Measurements from ENCODE around the gene KRT4. TPM values are rescaled to one million over a fixed set of nuclear protein-coding genes. Genes with fewer than 3 reads are reported as not detected.

KRT4 gene
- total RNA-seq, 1 experiment from 2014 or later, result not detected

DNA sequence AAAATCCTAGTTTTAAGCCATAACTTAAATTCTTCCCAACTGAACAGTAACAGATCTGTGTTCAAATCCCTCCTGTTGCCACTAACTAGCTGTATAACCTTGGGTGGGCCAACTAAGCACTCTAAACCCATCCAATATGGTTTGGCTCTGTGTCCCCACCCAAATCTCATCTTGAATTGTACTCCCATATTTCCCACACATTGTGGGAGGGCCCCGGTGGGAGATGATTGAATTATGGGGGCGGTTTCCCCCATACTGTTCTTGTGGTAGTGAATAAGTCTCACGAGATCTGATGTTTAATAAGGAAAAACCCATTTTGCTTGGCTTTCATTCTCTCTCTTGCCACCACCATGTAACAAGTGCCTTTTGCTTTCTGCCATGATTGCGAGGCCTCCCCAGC lies 1.2 kb upstream of the KRT4 start:
- in situ Hi-C loops (cut with HindIII; ENCODE audit: low pct_unique_long_range_greater_than_20kb, low sequenced_read_pairs), result no loop called here

DNA sequence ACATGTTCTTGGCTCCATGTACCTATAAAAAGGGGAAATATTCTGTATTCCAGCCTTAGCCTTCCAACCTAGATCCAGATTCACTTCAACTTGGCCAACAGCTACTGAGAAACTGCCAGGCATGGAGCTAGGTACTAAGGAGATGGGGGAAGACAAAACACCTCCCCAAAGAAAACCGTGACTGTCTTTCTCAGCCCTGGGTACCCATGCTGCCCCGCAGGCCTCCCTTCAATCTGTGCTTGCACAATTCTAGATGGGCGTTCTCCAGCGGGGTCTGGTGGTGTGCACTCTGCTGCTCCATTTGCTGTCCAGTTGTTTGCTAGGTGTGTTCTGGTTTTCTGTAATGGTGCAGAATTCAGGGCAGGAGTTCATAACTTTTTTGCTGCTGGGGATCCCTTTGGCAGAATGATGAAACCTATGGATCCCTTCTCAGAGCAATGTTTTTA lies 817 bp upstream of the KRT4 start:
- DNase-seq (ENCODE audit: low read depth, low spot score), result no peak
- in situ Hi-C loops (cut with HindIII; ENCODE audit: low pct_unique_long_range_greater_than_20kb, low sequenced_read_pairs), result no loop called here

More for the DNA sequence above, 1.2 kb upstream of the KRT4 start:
- no peak for DNase-seq (ENCODE audit: low read depth, low spot score)

DNA sequence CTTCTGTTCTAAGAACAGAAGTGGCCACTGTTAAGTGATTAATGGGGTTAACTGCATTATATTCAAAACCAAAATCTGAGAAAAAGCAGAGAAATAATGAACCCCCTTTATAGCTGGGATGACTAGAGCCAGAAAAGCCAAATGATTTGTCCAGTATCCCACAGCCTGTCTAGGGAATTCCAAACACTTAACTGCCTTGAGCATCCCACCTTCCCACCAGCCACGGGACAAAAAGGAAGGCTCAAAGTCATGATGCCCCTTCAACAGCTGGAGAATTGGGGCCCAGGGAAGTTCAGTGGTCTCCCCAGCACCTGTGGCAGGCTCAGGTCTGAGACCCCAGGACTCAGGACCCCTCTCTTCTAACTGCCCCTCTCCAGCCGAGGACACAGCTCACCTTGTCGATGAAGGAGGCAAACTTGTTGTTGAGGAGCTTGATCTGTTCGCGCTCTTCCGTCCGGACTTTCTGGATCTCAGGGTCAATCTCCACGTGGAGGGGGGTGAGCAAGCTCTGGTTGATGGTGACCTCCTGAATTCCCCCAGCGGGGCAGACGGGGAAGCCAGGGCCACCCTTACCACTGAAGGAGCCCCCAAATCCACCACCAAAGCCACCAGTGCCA lies 605 bp downstream of the KRT4 start:
- no peak for DNase-seq (ENCODE audit: low read depth, low spot score)
- in situ Hi-C loops (cut with HindIII; ENCODE audit: low pct_unique_long_range_greater_than_20kb, low sequenced_read_pairs), result no loop called here

DNA sequence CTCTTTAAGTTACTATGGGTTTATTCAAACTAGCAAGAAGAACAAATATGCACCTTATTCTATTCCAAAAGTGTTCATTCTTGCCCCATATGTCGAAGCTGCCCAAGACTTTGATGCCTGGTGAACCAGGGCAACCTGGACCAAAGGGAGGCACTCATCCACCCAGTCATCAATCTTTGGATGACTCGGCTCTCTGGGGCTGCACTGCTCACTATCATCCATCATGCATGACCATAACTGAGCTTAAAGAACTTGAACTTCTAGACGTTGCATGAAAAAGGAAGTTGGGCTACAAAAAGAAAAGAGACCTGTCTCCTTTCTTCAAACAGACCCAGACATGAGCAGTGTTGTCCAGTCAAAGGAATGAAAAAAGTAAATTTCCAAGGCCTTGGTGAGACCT lies 1.2 kb downstream of the KRT4 start:
- DNase-seq (ENCODE audit: low read depth, low spot score), result no peak
- in situ Hi-C loops (cut with HindIII; ENCODE audit: low pct_unique_long_range_greater_than_20kb, low sequenced_read_pairs), result no loop called here

DNA sequence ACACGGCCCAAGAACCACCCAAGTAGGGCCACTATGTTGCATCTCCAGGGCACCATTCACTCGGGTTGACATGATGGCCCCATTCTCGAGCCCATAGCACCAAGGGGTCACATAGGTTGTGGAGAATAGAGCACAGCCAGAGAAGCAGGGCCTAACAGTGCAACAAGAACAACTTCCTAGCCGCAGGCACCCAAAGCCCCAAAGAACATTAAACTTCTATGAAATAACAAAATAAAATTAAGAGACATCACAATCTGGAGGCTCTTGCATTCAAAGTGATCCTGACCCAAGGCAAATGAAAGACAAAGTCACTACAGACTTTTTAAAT lies 1.9 kb downstream of the KRT4 start:
- in situ Hi-C loops (cut with HindIII; ENCODE audit: low pct_unique_long_range_greater_than_20kb, low sequenced_read_pairs), result no loop called here
- DNase-seq (ENCODE audit: low read depth, low spot score), result no peak

DNA sequence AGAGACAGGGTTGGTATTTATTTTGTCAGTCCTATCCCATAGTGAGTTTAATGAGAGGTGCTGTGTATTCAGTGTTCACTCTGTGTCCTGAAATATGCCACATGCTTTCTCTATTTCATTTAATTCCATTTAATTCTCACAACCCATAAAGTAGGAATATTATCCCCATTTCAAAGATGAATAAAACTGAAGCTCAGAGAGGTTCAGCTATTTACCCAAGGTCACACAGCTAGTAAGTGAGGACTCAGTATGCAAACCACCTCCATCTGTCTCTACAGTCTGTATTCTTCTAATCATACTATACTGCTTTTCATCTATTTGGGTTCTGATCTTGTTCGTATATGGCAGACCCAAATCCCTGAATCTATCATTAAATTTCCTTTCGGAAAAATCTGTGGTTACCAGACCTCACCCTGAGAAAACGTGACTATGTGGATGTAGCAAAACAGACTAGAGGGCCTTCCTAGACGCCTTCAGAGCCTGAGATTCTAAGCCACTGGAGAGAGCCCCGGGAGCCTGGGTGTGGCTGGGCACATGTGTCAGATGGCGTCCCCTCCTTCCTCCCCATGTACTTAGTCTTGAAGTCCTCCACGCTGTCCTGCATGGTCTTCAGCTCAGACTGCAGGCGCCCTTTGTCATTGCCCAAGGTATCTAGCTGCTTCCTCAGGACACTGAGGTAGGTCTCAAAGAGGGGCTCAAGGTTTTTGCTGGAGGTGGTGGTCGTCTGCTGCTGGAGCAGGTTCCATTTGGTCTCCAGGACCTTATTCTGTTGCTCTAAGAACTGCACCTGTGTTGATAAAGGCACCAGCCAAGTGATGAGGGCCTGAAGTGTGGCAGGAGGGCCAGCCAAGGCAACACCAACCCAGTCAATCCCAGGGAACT lies 2.5 kb downstream of the KRT4 start:
- no peak for DNase-seq (ENCODE audit: low read depth, low spot score)
- in situ Hi-C loops (cut with HindIII; ENCODE audit: low pct_unique_long_range_greater_than_20kb, low sequenced_read_pairs), result no loop called here

DNA sequence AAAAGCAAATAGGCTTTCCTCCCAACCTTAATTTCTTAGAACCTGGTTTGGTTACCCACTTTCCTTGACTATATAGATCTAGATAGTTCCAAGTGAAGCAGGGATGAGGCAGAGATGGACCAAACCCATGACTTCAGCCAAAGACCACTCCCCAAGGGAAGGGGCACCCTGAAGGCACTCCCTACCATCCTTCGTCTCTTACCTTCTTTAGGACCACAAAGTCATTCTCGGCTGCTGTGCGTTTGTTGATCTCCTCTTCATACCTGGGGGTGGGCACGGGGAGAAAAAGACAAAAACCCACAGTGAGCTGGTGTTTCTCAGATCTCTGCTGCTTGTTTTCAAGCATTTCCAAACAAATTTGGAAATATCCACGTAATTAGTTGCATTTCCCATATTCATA lies 3.4 kb downstream of the KRT4 start:
- in situ Hi-C loops (cut with HindIII; ENCODE audit: low pct_unique_long_range_greater_than_20kb, low sequenced_read_pairs), result no loop called here
- DNase-seq (ENCODE audit: low read depth, low spot score), result no peak

DNA sequence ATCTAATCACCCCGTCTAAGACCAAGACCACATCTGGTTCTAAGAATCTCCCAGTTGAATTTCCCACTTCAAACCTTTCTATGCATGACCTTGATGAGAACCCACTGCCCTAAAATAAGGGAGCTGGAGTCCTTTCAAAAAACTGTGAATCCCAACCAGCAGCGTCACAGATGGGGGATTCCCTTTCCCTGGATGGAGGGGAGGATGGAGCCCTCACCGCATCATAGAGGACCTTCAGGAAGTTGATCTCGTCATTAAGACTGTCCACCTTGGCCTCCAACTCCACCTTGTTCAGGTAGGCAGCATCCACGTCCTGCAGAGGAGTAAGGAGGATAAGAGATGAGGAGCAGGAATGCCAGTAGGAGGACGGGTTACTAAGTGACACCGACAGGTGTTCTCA lies 4.8 kb downstream of the KRT4 start:
- in situ Hi-C loops (cut with HindIII; ENCODE audit: low pct_unique_long_range_greater_than_20kb, low sequenced_read_pairs), result no loop called here
- no peak for DNase-seq (ENCODE audit: low read depth, low spot score)

DNA sequence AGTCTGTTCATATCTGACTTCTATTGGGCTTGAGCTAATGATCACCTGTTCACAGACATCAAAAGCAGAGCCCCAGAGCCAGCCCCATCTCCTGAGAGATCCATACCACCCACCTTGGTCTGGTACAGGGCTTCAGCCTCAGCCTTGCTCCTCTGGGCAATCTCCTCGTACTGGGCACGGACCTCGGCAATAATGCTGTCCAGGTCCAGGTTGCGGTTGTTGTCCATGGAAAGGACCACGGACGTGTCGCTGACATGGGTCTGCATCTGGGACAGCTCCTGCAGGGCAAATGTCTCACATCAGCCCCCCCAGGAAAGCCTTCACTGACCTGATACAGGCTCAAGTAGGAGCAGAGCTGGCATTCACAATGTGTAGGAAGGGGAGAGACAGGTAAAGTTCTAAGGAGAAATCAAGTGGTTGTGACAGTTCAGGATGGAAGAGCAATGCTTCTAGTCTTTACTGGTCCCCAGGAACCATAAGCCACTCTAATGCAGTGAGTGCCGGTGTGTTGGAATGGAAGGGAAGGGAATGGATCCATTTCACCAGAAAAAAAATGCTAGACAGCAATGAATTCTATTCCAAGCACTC lies 5.2 kb downstream of the KRT4 start:
- in situ Hi-C loops (cut with HindIII; ENCODE audit: low pct_unique_long_range_greater_than_20kb, low sequenced_read_pairs), result no loop called here
- DNase-seq (ENCODE audit: low read depth, low spot score), result no peak

DNA sequence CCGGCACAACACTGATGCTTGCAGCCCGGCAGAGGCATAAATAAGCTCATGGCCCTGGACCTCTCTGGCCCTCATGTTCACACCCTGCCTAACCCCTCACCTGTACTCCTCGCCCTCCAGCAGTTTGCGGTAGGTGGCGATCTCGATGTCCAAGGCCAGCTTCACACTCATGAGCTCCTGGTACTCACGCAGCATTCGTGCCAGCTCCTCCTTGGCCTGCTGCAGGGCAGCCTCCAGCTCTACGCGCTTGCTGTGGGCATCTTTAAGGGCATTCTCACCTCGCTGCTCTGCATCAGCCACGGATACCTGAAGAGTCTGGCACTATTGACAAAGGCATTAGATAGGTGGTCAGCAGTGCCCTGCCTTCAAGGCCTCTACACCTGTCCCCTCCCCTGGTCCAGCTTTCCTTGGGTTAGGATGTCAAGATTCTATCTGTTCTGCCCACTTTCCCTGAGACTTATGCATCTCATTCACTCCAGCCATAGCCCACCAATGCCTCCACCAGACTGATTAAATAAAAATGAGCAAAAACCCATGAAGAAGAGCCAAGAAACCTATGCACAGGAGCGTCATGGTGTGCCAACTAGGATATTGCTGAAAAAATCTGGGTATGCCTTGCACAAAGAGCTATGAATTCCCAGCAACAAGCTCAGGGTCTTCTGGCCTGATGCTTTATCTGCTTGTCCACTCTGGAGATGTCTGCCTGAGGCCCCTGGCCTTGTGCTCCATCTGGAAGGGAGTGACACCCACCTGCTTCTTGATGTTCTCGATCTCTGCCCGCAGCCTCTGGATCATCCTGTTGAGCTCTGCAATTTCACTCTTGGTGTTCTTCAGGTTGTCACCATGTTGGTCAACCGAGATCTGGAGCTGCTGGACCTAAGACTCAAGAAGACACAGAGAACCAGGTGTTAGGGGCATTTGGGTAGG lies 6.1 kb downstream of the KRT4 start:
- in situ Hi-C loops (cut with HindIII; ENCODE audit: low pct_unique_long_range_greater_than_20kb, low sequenced_read_pairs), result no loop called here
- no peak for DNase-seq (ENCODE audit: low read depth, low spot score)

DNA sequence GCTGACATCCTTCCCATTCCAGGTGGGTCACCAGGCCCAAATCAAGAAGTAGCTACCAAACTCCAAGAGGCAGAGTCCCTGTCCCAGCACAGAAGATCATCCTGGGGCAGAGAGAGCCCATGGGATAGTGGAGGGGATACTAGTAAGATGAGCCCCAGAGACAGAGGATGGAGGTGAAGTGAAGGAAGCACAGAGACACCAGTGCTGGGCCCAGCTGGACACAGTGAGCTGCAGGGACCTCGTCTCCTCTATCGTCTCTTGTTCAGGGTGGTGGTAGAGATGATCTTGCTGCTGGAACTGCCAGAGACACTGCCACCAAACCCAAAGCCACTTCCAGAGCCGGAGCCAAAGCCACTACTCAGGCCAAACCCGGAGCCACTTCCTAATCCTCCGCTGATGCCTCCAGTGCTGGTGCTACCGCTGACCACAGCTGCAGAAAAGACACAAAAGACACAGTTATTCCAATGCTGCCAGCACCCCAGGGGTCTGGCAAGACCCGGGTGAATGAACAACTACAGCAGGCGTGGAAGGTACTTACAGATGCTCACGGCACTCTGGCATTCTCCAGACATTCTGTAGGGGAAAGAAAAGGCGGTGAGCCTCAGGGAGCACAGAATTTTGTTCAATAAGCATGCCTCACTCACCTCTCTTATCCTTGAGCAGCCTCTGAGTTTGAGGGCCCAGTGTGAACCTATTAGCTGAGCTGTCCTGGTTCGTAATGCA lies 6.9 kb downstream of the KRT4 start:
- DNase-seq (ENCODE audit: low read depth, low spot score), result no peak
- in situ Hi-C loops (cut with HindIII; ENCODE audit: low pct_unique_long_range_greater_than_20kb, low sequenced_read_pairs), result no loop called here

DNA sequence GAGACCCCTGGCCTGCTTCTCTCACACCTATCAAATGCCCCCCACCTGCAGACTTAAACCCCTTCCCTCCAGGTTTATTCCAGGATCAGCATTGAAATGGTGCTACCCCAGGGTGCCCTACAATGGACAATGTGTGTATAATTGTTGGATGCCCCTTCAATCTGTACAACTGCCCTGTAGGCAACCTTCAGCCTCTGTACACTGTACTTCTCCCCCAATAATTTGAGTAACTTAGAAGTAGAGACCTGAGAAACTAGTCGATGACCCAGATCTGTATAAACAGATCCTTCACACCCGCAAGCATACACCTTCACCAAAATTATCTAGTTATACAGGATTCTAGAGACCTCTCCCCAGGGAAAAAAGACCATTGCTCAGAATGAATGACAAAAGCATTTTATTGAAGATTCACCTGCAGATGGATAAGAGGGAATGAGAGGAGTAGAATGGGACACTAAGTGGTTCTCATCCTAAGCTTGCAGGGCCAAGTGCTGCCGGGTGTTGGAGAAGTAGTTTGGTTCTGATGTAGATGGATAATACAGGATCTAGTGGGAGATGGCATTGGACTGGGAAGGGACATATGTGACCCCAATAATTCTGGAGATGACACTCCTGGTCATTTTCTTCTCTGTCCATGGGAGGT lies 7.6 kb downstream of the KRT4 start:
- in situ Hi-C loops (cut with HindIII; ENCODE audit: low pct_unique_long_range_greater_than_20kb, low sequenced_read_pairs), result no loop called here
- DNase-seq (ENCODE audit: low read depth, low spot score), result no peak

DNA sequence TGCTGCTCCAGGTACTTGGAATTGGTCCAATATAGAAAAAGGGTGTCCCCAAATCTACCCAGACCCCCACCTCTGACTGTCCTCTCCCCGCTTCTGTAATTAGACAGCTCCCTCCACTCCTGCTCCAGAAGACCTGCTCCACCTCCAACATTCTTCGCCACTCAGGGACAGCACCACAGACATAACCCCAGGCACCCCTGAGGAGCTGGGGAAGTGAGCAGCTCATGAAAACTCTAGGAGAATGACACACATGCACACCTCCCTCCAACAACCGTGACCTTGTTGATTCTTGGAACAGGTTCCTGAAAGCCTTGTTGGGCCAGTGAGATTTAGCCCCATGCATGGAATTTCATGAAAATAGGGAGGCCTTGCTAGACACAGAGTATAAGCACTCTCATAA lies 8.2 kb downstream of the KRT4 start:
- in situ Hi-C loops (cut with HindIII; ENCODE audit: low pct_unique_long_range_greater_than_20kb, low sequenced_read_pairs), result no loop called here
- no peak for DNase-seq (ENCODE audit: low read depth, low spot score)

DNA sequence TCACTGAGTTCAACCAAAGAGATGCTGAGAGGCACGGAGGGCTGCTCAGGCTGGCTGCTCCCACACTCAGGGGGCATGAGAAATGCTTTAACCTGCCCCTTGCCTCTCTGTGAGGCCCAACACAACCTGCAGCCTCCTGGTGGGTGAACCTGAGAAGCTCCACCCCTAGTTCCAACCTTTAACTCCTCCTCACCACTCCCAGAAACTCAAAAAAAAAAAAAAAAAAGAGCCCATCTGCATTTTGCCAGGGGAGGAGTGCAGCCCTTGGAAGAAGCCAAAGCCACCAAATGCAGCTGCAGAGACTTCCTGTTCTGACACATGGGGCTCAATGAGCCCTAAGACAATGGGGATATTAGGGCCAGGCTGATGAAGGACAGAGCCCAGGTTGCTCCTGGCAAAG lies 8.9 kb downstream of the KRT4 start:
- DNase-seq (ENCODE audit: low read depth, low spot score), result no peak
- in situ Hi-C loops (cut with HindIII; ENCODE audit: low pct_unique_long_range_greater_than_20kb, low sequenced_read_pairs), result no loop called here

DNA sequence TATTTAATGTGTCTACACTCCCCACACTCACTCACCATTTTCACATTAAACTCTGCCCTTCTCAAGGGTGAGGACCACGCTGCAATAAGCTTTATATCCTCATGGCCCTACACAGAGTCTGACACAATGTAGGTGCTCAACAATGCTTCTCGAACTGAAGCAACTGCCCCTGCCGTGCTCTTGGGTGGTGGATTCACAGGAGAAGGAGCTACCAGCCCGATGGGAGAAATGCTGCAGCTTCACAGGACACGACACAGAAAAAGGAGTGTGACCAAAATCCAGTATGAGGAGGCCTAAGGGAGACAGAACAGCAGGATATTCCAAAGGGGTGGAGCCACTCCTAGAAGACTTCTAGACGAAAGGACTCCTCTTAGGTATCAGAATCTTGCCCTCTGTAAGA lies 11.5 kb downstream of the KRT4 start:
- in situ Hi-C loops (cut with HindIII; ENCODE audit: low pct_unique_long_range_greater_than_20kb, low sequenced_read_pairs), result no loop called here
- DNase-seq (ENCODE audit: low read depth, low spot score), result no peak

DNA sequence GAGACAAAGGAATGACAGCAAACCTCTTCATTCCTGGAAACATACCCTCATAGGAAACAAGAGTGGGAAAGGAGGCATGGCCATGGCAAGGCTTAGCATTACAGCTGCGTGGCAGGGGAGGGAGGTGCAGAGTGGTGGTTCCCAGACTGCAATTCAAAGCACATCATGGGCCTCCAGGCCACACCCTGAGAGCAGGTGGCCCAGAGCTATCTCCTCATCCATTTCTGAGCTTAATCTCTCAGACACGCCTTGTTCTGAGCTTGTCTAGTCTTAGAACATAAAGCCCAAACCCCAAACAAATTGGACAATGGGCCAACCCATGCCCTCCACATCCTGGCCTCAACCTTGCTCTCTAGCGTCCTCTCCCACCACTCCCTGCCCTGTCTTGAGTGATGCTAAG lies 12.1 kb downstream of the KRT4 start:
- DNase-seq (ENCODE audit: low read depth, low spot score), result no peak
- in situ Hi-C loops (cut with HindIII; ENCODE audit: low pct_unique_long_range_greater_than_20kb, low sequenced_read_pairs), result no loop called here

DNA sequence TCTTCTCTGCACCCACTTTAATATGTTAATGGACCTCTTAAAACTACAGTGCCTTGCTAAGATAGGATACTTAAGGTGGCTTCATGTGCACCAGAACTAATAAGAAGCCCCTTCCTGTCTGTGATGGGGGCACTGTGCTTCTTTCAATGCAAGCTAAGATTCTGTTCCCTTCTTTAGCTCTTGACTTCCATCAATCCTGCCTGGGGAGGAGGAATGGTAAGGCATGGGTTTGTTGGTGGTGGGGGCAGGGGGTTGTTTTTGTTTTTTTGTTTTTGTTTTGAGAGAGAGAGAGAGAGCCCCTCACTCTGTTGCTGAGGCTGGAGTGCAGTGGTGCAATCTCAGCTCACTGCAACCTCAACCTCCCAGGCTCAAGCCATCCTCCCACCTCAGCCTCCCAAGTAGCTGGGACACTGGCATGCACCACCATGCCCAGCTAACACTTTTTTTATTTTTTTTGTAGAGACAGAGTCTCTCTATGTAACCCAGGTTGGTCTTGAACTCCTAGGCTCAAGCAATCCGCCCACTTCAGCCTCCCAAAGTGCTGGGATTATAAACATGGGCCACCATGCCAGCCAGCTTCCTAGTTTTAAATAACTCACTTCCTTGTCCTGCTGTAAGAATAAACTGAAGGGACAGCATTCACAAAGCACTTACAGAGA lies 13.5 kb downstream of the KRT4 start:
- DNase-seq (ENCODE audit: low read depth, low spot score), result no peak
- in situ Hi-C loops (cut with HindIII; ENCODE audit: low pct_unique_long_range_greater_than_20kb, low sequenced_read_pairs), result no loop called here
